ENCODE measurements around the gene AHCYL2.

- TF ChIP-seq CTCF (IDR thresholded peaks at IDR 0.05; ENCODE audit: insufficient read depth, low read length) (no peak), POLR2AphosphoS5 (IDR thresholded peaks at IDR 0.05; ENCODE audit: low read depth) (no peak), GABPA (IDR thresholded peaks at IDR 0.05; ENCODE audit: low read depth) (no peak), SPI1 (IDR thresholded peaks at IDR 0.05; ENCODE audit: borderline replicate concordance, low read depth) (no peak)
- TF ChIP-seq, protein P1, sequence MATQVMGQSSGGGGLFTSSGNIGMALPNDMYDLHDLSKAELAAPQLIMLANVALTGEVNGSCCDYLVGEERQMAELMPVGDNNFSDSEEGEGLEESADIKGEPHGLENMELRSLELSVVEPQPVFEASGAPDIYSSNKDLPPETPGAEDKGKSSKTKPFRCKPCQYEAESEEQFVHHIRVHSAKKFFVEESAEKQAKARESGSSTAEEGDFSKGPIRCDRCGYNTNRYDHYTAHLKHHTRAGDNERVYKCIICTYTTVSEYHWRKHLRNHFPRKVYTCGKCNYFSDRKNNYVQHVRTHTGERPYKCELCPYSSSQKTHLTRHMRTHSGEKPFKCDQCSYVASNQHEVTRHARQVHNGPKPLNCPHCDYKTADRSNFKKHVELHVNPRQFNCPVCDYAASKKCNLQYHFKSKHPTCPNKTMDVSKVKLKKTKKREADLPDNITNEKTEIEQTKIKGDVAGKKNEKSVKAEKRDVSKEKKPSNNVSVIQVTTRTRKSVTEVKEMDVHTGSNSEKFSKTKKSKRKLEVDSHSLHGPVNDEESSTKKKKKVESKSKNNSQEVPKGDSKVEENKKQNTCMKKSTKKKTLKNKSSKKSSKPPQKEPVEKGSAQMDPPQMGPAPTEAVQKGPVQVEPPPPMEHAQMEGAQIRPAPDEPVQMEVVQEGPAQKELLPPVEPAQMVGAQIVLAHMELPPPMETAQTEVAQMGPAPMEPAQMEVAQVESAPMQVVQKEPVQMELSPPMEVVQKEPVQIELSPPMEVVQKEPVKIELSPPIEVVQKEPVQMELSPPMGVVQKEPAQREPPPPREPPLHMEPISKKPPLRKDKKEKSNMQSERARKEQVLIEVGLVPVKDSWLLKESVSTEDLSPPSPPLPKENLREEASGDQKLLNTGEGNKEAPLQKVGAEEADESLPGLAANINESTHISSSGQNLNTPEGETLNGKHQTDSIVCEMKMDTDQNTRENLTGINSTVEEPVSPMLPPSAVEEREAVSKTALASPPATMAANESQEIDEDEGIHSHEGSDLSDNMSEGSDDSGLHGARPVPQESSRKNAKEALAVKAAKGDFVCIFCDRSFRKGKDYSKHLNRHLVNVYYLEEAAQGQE (IDR thresholded peaks at IDR 0.05; ENCODE audit: insufficient replicate concordance, low read depth), result no peak
These were observed 243.3 kb downstream of the AHCYL2 start for GRCh38 chr7:129468087-129468486.
